Epithelial cell of esophagus (primary cell): ENCODE measurements around the gene TJP3.

Source experiments
- DNase-seq: peaks from one replicate; pipeline ENCODE4 v3.0.0; 2010; ENCODE audit warnings: low read depth
- H3K4me3 ChIP-seq: 2 replicates; pipeline ENCODE4 v1.5.1; 2011; ENCODE audit warnings: mild to moderate bottlenecking, low read length, control low read depth
- TF ChIP-seq, protein P1 (sequence below): IDR thresholded peaks from 2 replicates; pipeline ENCODE4 v1.5.1; 2011; ENCODE audit warnings: low read depth, mild to moderate bottlenecking, low read length, control low read depth, inconsistent platforms; ENCODE audit not compliant: insufficient read depth; ENCODE audit errors: missing control alignments

The TJP3 gene

DNA sequence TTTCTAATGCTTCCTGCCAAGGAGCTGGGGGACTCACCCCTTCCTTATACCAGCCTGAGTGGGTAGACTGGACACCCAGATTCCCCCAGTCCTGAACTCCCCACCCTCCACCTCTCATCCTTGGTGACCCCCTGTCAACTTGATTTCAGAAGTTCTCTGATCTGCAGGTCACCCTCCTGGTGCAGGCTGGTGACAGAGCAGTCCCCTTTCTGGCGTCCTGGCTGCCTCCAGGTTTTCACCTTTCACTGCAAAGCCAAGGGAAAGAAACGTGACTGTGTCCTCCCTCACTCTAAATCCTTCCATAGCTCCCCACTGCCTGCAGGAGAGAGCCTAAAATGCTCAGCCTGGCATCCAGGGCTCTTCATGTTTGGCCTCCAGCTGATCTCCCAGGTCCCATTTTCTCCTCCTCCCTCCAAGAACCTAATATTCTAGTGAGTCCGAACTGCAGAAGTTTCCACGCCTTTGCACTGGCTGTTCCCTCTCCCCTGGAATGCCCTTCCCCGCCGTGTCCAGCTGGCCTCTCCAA is 82.1 kb downstream of the TJP3 start:
- TF ChIP-seq, protein P1, sequence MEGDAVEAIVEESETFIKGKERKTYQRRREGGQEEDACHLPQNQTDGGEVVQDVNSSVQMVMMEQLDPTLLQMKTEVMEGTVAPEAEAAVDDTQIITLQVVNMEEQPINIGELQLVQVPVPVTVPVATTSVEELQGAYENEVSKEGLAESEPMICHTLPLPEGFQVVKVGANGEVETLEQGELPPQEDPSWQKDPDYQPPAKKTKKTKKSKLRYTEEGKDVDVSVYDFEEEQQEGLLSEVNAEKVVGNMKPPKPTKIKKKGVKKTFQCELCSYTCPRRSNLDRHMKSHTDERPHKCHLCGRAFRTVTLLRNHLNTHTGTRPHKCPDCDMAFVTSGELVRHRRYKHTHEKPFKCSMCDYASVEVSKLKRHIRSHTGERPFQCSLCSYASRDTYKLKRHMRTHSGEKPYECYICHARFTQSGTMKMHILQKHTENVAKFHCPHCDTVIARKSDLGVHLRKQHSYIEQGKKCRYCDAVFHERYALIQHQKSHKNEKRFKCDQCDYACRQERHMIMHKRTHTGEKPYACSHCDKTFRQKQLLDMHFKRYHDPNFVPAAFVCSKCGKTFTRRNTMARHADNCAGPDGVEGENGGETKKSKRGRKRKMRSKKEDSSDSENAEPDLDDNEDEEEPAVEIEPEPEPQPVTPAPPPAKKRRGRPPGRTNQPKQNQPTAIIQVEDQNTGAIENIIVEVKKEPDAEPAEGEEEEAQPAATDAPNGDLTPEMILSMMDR = no peak
- DNase-seq = no peak
- no peak overlapping the region for H3K4me3 ChIP-seq

DNA sequence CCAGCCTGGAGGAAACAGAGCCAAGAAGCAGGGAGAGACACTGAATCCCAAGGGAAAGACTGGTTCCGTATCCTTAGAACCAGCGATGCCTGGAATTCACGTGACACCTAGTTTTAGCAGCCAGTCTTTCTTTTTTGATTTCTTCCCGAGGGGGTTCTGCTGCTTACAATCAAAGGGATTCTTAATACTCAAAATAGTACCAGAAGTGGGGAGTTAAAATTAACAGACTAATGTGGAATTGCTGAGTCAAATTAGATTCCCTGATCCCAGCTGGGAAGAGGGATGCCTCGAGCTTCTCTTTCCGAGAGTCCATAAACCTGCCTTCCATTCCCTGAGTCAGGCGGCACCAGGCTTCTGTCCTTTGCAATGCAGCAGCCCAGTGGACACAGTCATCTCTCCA is 82.8 kb downstream of the TJP3 start:
- H3K4me3 ChIP-seq = no peak overlapping the region
- DNase-seq = no peak
- TF ChIP-seq, protein P1 = no peak

DNA sequence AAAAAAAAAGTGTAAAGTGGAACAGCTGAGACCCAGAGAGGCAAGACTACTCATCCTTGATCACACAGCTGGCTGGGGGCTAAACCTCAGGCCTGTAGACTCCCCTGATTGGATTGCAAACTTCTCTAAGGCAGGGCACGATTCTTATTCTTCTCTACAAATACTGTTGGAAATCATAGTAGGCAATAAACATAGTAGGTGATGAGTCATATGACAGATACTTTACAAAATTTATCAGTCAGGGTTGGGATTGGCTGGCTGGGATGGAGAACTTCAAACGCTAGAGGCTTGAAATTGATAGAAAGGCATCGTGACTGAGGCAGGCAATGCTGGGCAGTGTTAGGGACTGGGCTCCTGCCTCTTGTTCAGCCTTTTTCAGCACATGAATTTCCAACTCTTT is 83.9 kb downstream of the TJP3 start:
- TF ChIP-seq, protein P1 = no peak
- H3K4me3 ChIP-seq = no peak overlapping the region
- DNase-seq = no peak

DNA sequence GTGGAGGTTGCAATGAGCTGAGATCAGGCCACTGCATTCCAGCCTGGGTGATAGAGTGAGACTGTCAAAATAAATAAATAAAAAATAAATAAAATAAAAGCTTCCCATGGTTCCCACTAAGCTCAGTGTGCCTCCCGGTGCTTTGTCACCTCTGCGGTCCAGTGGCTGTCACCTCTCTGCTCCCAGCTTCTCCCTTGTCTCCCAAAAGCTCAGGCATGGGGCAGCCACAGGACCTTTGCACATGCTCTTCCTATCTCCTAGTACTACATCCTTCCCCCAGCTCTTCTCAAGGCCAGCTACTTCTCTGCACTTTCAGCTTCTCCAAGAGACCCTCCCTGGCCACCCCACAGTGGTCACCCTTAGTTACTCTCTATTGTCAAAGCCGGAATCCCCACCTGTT is 85.6 kb downstream of the TJP3 start:
- no peak overlapping the region for H3K4me3 ChIP-seq
- no peak for DNase-seq
- TF ChIP-seq, protein P1 = no peak

DNA sequence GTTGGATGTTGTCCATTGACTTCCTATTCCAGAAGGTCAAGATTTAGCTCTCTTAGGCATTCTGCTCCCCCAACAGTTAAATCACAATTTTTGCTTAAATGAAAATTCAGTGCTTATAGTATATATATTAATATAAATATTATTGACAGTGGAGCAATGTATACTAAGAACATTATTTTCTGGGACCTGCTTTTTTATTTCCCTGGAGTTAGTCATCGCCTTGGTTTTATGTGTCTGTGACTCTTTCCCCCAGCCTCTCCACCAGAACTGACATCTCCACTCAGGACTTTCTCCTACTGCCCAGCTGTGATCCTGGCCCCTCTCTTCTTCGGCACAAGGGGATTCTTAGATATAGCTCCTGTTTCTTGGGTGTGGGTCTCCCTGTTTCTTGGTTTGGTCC is 88.2 kb downstream of the TJP3 start:
- TF ChIP-seq, protein P1 = no peak
- DNase-seq = no peak
- no peak overlapping the region for H3K4me3 ChIP-seq

DNA sequence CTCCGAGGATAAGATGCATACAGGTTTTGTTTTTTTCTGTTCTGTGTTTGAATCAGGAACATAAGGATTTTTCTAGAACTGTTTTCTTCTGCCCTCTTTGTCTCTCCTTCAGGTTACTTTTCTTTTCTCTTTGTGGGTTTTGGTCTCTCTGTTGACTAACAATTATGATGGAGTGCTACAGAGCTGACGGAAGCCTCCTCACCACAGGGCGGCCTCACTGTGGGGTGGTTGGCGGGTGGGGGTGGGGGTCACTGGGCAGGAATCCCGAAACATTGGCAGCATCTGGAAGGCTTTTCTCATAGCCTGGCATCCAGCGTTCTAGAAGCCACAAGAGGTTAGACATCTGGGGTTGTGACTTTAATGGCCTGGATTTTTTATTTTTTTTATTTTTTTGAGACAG is 90.0 kb downstream of the TJP3 start:
- H3K4me3 ChIP-seq = no peak overlapping the region
- DNase-seq = no peak
- TF ChIP-seq, protein P1 = no peak
